Stimulated activated CD8-positive, alpha-beta memory T cell treated with anti-CD3 and anti-CD28 coated beads, Interleukin-15, amount 100 ng/mL, for 24 hours (primary cell): ENCODE measurements around the gene FAM186B.
A peak's percentile ranks its signal among the peaks of the same experiment; 100 is the strongest.
"Not testable (repeated sequence)": the region's sequence is repeated elsewhere in the genome, so short reads cannot be mapped to it uniquely, and the experiment has no call there.

Experiments used
- DNase-seq: peaks from one replicate; pipeline ENCODE4 v3.0.0-alpha.2; 2020; ENCODE audit warnings: low read depth

The FAM186B gene

GRCh38 chr12:49605539-49605938 lies at the start of gene FAM186B:
TSS of gene FAM186B (minus strand) at chr12:49605639. CDS start at chr12:49605477, 162 bp downstream.
- not testable (repeated sequence) for DNase-seq

GRCh38 chr12:49654715-49655114 lies 49.3 kb upstream of the FAM186B start:
- no peak for DNase-seq

GRCh38 chr12:49652921-49653520 lies 47.6 kb upstream of the FAM186B start:
- no peak for DNase-seq

- DNase-seq: no peak
These were observed 46.4 kb upstream of the FAM186B start for GRCh38 chr12:49651855-49652254.

- no peak for DNase-seq
These were observed 44.5 kb upstream of the FAM186B start for GRCh38 chr12:49649892-49650291.

- no peak for DNase-seq
These were observed 44.0 kb upstream of the FAM186B start for GRCh38 chr12:49649445-49649844.

- no peak for DNase-seq
These were observed 43.2 kb upstream of the FAM186B start for GRCh38 chr12:49648712-49649003.

- no peak for DNase-seq
These were observed 42.6 kb upstream of the FAM186B start for GRCh38 chr12:49647827-49648711.

- DNase-seq: no peak
These were observed 41.6 kb upstream of the FAM186B start for GRCh38 chr12:49646871-49647654.

GRCh38 chr12:49646331-49646830 lies 40.9 kb upstream of the FAM186B start:
- DNase-seq: no peak

GRCh38 chr12:49645146-49646039 lies 40.0 kb upstream of the FAM186B start:
- DNase-seq: no peak

GRCh38 chr12:49644620-49644994 lies 39.2 kb upstream of the FAM186B start:
- DNase-seq: peak; percentile 41

GRCh38 chr12:49643961-49644619 lies 38.7 kb upstream of the FAM186B start:
- DNase-seq: no peak

- DNase-seq: no peak
These were observed 37.7 kb upstream of the FAM186B start for GRCh38 chr12:49643135-49643534.

GRCh38 chr12:49642370-49642802 lies 36.9 kb upstream of the FAM186B start:
- DNase-seq: no peak

- DNase-seq: no peak
These were observed 36.4 kb upstream of the FAM186B start for GRCh38 chr12:49641748-49642369.

GRCh38 chr12:49636979-49637755 lies 31.7 kb upstream of the FAM186B start:
- no peak for DNase-seq

- DNase-seq: no peak
These were observed 31.1 kb upstream of the FAM186B start for GRCh38 chr12:49636574-49636973.

- DNase-seq: no peak
These were observed 30.2 kb upstream of the FAM186B start for GRCh38 chr12:49635656-49636055.

GRCh38 chr12:49635036-49635435 lies 29.6 kb upstream of the FAM186B start:
- DNase-seq: no peak
